Embryonic facial prominence (tissue), 1 donor: Measurements from ENCODE around the gene SETD4.

Experiments used
- DNase-seq: peaks from one replicate; pipeline ENCODE4 v3.0.0-alpha.2; 2016; ENCODE audit errors: extremely low spot score

Gene SETD4

GRCh38 chr21:36008505-36008904 lies 51.8 kb downstream of the SETD4 start:
- no peak for DNase-seq

GRCh38 chr21:36005879-36006400 lies 54.4 kb downstream of the SETD4 start:
- no peak for DNase-seq

GRCh38 chr21:36005018-36005417 lies 55.3 kb downstream of the SETD4 start:
- no peak for DNase-seq

- DNase-seq, result no peak
Measured at GRCh38 chr21:36004441-36004840, 55.9 kb downstream of the SETD4 start.

GRCh38 chr21:36003776-36004175 lies 56.5 kb downstream of the SETD4 start:
- no peak for DNase-seq

- no peak for DNase-seq
Measured at GRCh38 chr21:35996217-35996616, 64.1 kb downstream of the SETD4 start.

- DNase-seq, result no peak
Measured at GRCh38 chr21:35995522-35996088, 64.7 kb downstream of the SETD4 start.

GRCh38 chr21:35994613-35995012 lies 65.7 kb downstream of the SETD4 start:
- DNase-seq, result no peak

GRCh38 chr21:35993875-35994490 lies 66.3 kb downstream of the SETD4 start:
- DNase-seq, result no peak

GRCh38 chr21:35991131-35991530 lies 69.2 kb downstream of the SETD4 start:
- DNase-seq, result no peak

- no peak for DNase-seq
Measured at GRCh38 chr21:35990609-35991008, 69.7 kb downstream of the SETD4 start.

GRCh38 chr21:35989138-35989735 lies 71.1 kb downstream of the SETD4 start:
- no peak for DNase-seq

GRCh38 chr21:35988416-35989137 lies 71.7 kb downstream of the SETD4 start:
- no peak for DNase-seq

- no peak for DNase-seq
Measured at GRCh38 chr21:35987475-35987874, 72.9 kb downstream of the SETD4 start.

- no peak for DNase-seq
Measured at GRCh38 chr21:35984654-35985361, 75.5 kb downstream of the SETD4 start.
